ENCODE results near the gene GPR150. TPM values are rescaled to one million over a fixed set of nuclear protein-coding genes. Genes with fewer than 3 reads are reported as not detected.
A peak's percentile ranks its signal among the peaks of the same experiment; 100 is the strongest.

The GPR150 gene
- total and polyA plus RNA-seq, 2 experiments from 2014 or later: 0.10 to 0.21 TPM

DNA sequence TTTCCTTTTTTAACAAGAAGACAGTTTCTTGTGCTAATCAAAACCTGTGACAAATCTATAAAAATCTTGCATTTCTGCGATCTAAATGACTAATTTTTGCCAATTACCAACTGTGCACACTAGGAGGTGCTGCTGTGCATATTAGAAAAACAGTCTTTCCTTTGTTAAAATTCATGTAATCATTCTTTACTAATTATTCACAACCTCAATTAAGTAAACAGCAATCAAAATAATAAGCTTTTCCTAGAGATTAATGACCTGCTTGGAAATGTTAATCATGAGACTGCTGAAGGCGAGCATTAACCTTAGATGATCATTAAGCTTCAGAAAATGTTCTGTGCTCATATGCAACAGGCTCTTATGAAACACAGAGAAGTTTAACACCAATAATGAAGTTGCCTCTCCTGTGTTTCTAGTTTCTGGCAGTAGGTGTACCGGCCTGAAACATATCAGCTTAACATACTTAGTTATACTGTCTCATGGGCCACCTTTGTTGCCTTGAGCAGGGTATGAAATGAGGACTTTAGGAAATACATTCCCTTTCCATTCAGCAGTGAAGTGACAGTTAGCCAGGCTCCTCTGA lies 44.4 kb downstream of the GPR150 start:
- Mint-ChIP-seq H3K9me3 (no peaks in the 10 kb centered on the region; the same call in 2 of the 3 replicates), H3K27ac (no peak overlapping the region), H3K4me1 (peaks cover 4% of the 10 kb centered on the region; the same call in 1 of the 3 replicates), H3K27me3 (ENCODE audit: insufficient read depth, low read depth, poor library complexity) (peaks cover 3% of the 10 kb centered on the region), H3K36me3 (ENCODE audit: low read depth) (no peaks in the 10 kb centered on the region), H3K4me3 (no peak overlapping the region)
- no peaks in the 10 kb centered on the region for H3K36me3 ChIP-seq (ENCODE audit: insufficient read depth)
- no peaks in the 10 kb centered on the region for H3K9me2 ChIP-seq (ENCODE audit: insufficient read depth)
- no peak for ATAC-seq
- H3K27me3 ChIP-seq (ENCODE audit: insufficient read depth): no peaks in the 10 kb centered on the region
- no peaks in the 10 kb centered on the region for H3F3A ChIP-seq (replicated peaks; ENCODE audit: low read depth)
- H3K27ac ChIP-seq (ENCODE audit: low read depth): no peak overlapping the region
- H3K4me1 ChIP-seq (ENCODE audit: insufficient read depth): no peaks in the 10 kb centered on the region
- no peaks in the 10 kb centered on the region for H4K20me1 ChIP-seq (replicated peaks; ENCODE audit: insufficient read depth)
- peak; percentile 40 for DNase-seq (ENCODE audit: low spot score)
- TF ChIP-seq, protein P1, sequence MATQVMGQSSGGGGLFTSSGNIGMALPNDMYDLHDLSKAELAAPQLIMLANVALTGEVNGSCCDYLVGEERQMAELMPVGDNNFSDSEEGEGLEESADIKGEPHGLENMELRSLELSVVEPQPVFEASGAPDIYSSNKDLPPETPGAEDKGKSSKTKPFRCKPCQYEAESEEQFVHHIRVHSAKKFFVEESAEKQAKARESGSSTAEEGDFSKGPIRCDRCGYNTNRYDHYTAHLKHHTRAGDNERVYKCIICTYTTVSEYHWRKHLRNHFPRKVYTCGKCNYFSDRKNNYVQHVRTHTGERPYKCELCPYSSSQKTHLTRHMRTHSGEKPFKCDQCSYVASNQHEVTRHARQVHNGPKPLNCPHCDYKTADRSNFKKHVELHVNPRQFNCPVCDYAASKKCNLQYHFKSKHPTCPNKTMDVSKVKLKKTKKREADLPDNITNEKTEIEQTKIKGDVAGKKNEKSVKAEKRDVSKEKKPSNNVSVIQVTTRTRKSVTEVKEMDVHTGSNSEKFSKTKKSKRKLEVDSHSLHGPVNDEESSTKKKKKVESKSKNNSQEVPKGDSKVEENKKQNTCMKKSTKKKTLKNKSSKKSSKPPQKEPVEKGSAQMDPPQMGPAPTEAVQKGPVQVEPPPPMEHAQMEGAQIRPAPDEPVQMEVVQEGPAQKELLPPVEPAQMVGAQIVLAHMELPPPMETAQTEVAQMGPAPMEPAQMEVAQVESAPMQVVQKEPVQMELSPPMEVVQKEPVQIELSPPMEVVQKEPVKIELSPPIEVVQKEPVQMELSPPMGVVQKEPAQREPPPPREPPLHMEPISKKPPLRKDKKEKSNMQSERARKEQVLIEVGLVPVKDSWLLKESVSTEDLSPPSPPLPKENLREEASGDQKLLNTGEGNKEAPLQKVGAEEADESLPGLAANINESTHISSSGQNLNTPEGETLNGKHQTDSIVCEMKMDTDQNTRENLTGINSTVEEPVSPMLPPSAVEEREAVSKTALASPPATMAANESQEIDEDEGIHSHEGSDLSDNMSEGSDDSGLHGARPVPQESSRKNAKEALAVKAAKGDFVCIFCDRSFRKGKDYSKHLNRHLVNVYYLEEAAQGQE (IDR thresholded peaks at IDR 0.05; ENCODE audit: unreplicated experiment): no peak
- TF ChIP-seq, protein P2, sequence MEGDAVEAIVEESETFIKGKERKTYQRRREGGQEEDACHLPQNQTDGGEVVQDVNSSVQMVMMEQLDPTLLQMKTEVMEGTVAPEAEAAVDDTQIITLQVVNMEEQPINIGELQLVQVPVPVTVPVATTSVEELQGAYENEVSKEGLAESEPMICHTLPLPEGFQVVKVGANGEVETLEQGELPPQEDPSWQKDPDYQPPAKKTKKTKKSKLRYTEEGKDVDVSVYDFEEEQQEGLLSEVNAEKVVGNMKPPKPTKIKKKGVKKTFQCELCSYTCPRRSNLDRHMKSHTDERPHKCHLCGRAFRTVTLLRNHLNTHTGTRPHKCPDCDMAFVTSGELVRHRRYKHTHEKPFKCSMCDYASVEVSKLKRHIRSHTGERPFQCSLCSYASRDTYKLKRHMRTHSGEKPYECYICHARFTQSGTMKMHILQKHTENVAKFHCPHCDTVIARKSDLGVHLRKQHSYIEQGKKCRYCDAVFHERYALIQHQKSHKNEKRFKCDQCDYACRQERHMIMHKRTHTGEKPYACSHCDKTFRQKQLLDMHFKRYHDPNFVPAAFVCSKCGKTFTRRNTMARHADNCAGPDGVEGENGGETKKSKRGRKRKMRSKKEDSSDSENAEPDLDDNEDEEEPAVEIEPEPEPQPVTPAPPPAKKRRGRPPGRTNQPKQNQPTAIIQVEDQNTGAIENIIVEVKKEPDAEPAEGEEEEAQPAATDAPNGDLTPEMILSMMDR (conservative IDR thresholded peaks at IDR 0.05; ENCODE audit: low read depth in 2 of 2): peak; percentile 64 to 93
- no peak overlapping the region for H3K4me2 ChIP-seq
- H3K4me3 ChIP-seq: no peak overlapping the region
- no peaks in the 10 kb centered on the region for H3K79me2 ChIP-seq (replicated peaks; ENCODE audit: insufficient read depth)
- no peak overlapping the region for H2AFZ ChIP-seq

DNA sequence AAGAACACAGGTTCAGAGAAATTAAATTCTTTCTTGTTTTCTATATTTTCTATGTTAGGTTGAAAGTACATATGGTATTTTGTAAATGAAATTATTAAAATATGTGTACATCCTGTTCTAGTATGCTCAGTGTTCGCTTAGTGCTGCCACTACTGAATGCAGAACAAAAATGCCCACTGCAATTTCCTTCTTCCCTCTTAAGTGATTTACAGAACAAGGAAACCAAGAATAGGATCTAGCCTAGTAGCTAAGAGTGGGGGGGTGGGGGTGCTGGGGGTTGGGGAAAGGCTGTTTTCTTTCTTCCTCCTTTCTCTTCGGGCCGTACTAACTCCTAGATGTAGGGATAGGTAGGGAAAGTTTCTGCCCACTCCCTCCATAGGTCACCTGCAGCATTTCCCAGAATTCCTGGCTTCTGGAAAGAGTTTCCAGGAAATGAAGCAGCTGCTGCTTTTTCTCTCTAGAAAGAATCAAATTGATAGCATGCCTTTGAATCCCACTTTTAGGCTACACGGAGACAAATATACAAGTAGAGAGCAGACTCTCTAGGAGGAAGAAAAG lies 47.3 kb downstream of the GPR150 start:
- no peak overlapping the region for H2AFZ ChIP-seq
- no peak for DNase-seq (ENCODE audit: low spot score)
- no peaks in the 10 kb centered on the region for H3K4me1 ChIP-seq (ENCODE audit: insufficient read depth)
- no peaks in the 10 kb centered on the region for H3K36me3 ChIP-seq (ENCODE audit: insufficient read depth)
- no peaks in the 10 kb centered on the region for H3F3A ChIP-seq (replicated peaks; ENCODE audit: low read depth)
- no peak overlapping the region for H3K4me3 ChIP-seq
- no peak overlapping the region for H3K27ac ChIP-seq (ENCODE audit: low read depth)
- ATAC-seq: no peak
- H3K79me2 ChIP-seq (replicated peaks; ENCODE audit: insufficient read depth): no peaks in the 10 kb centered on the region
- no peaks in the 10 kb centered on the region for H3K9me2 ChIP-seq (ENCODE audit: insufficient read depth)
- H3K27ac Mint-ChIP-seq: no peak overlapping the region
- no peaks in the 10 kb centered on the region for H3K27me3 Mint-ChIP-seq (ENCODE audit: insufficient read depth, low read depth, poor library complexity)
- H3K27me3 ChIP-seq (ENCODE audit: insufficient read depth): no peaks in the 10 kb centered on the region
- no peaks in the 10 kb centered on the region for H3K4me1 Mint-ChIP-seq
- H3K36me3 Mint-ChIP-seq (ENCODE audit: low read depth): no peaks in the 10 kb centered on the region
- no peaks in the 10 kb centered on the region for H4K20me1 ChIP-seq (replicated peaks; ENCODE audit: insufficient read depth)
- H3K4me2 ChIP-seq: no peak overlapping the region
- no peaks in the 10 kb centered on the region; the same call in 2 of the 3 replicates for H3K9me3 Mint-ChIP-seq
- H3K4me3 Mint-ChIP-seq: no peak overlapping the region
- TF ChIP-seq ZNF331 (CRISPR knock-in tag; IDR thresholded peaks at IDR 0.05; ENCODE audit: low read depth) (no peak), CREB1 (CRISPR knock-in tag; IDR thresholded peaks at IDR 0.05; ENCODE audit: low read depth) (no peak), ZNF114 (CRISPR knock-in tag; IDR thresholded peaks at IDR 0.05) (no peak), EZH2phosphoT487 (IDR thresholded peaks at IDR 0.05; ENCODE audit: unreplicated experiment) (no peak), STAT1 (IDR thresholded peaks at IDR 0.05; ENCODE audit: unreplicated experiment) (no peak), JUNB (IDR thresholded peaks at IDR 0.05; ENCODE audit: unreplicated experiment) (no peak), POLR2AphosphoS5 (IDR thresholded peaks at IDR 0.05; ENCODE audit: low read depth) (no peak), NANOG (IDR thresholded peaks at IDR 0.05; ENCODE audit: borderline replicate concordance) (no peak)
- TF ChIP-seq, protein P3, sequence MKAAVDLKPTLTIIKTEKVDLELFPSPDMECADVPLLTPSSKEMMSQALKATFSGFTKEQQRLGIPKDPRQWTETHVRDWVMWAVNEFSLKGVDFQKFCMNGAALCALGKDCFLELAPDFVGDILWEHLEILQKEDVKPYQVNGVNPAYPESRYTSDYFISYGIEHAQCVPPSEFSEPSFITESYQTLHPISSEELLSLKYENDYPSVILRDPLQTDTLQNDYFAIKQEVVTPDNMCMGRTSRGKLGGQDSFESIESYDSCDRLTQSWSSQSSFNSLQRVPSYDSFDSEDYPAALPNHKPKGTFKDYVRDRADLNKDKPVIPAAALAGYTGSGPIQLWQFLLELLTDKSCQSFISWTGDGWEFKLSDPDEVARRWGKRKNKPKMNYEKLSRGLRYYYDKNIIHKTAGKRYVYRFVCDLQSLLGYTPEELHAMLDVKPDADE (IDR thresholded peaks at IDR 0.05): no peak
- TF ChIP-seq, protein P1 (IDR thresholded peaks at IDR 0.05; ENCODE audit: unreplicated experiment): no peak
- TF ChIP-seq, protein P2 (conservative IDR thresholded peaks at IDR 0.05; ENCODE audit: low read depth in 2 of 2): no peak
